NB4 (cell line): Measurements from ENCODE around the gene CACNA2D4.

Experiments
- CTCF ChIP-seq: IDR thresholded peaks from one replicate; pipeline ENCODE4 v1.5.1; 2012; ENCODE audit warnings: low read depth, low read length
- POLR2A ChIP-seq: IDR thresholded peaks from 2 replicates; pipeline ENCODE4 v1.6.1; 2011; ENCODE audit warnings: mild to moderate bottlenecking; ENCODE audit not compliant: insufficient read length; ENCODE audit errors: extremely low read depth

- no peak for TF ChIP-seq CTCF
- TF ChIP-seq POLR2A, result no peak
These were observed 8.7 kb upstream of the CACNA2D4 start for GRCh38 chr12:1927051-1927680.
